Activated CD4-positive, alpha-beta T cell treated with anti-CD3 and anti-CD28 coated beads for 36 hours (primary cell): ENCODE results near the gene IRF5. TPM values are rescaled to one million over a fixed set of nuclear protein-coding genes. Genes with fewer than 3 reads are reported as not detected.

Source experiments
- ATAC-seq: fragments of 200-7000 bp; cut with Tn5 transposase; one replicate; pipeline ENCODE4 v1.10.0; 2021; ENCODE audit warnings: mild to moderate bottlenecking, moderate library complexity
- CTCF ChIA-PET: fragments of 350-600 bp; sonication (Branson Sonifier 250); formaldehyde crosslinking; loops from one replicate; lab custom pipeline; 2021; ENCODE audit warnings: antibody characterized with exemption; lab: Charles Lee
- POLR2A ChIA-PET: fragments of 350-600 bp; sonication (Branson Sonifier 250); formaldehyde crosslinking; loops from one replicate; lab custom pipeline; 2021; ENCODE audit warnings: antibody characterized with exemption, inconsistent platforms; lab: Charles Lee
- DNase-seq: peaks from one replicate; pipeline ENCODE4 v3.0.0-alpha.2; 2020
- H3K27ac Mint-ChIP-seq: one replicate; pipeline ENCODE4 v1.8.0; 2021; ENCODE audit warnings: mixed read lengths
- H3K27me3 Mint-ChIP-seq: one replicate; pipeline ENCODE4 v1.8.0; 2021; ENCODE audit warnings: mixed read lengths
- H3K36me3 Mint-ChIP-seq: one replicate; pipeline ENCODE4 v1.8.0; 2021; ENCODE audit warnings: low read depth, mixed read lengths
- H3K4me1 Mint-ChIP-seq: one replicate; pipeline ENCODE4 v1.8.0; 2021; ENCODE audit warnings: mixed read lengths
- H3K4me3 Mint-ChIP-seq: one replicate; pipeline ENCODE4 v1.8.0; 2021; ENCODE audit warnings: mild to moderate bottlenecking, moderate library complexity, mixed read lengths
- H3K9me3 Mint-ChIP-seq: one replicate; pipeline ENCODE4 v1.8.0; 2021; ENCODE audit warnings: low read depth, mixed read lengths
- intact Hi-C, 2 experiments: fragments of 100-400 bp; cut with DNase I in 1 of 2; cut with micrococcal nuclease in 1 of 2; formaldehyde crosslinking; loops; one replicate each; pipeline versions ENCODE4 v1.14.2 to v1.15.1; 2022 to 2024; cut with DNase I, micrococcal nuclease
- total RNA-seq, 2 experiments: library from RNA; stranded (reverse); gene quantifications; one replicate each; pipeline ENCODE4 v1.2.3, GENCODE V29; 2021

The IRF5 gene
- total RNA-seq, 2 experiments from 2014 or later: 7.2 to 8.5 TPM

- Mint-ChIP-seq H3K27me3 (peaks cover 2% of the 10 kb centered on the region), H3K4me1 (peaks cover 6% of the 10 kb centered on the region), H3K27ac (no peak overlapping the region), H3K9me3 (no peaks in the 10 kb centered on the region), H3K36me3 (no peaks in the 10 kb centered on the region), H3K4me3 (no peak overlapping the region)
- CTCF ChIA-PET: interaction anchor here (0.6 kb wide), 1 partner anchor 282 kb away, joined by 3 read pairs; no protein-coding TSS in a partner anchor
- intact Hi-C loops: no loop called here
- ATAC-seq (no peak), DNase-seq (no peak)
- POLR2A ChIA-PET: no interaction called here
Measured at GRCh38 chr7:128928159-128928813, 9.4 kb upstream of the IRF5 start.

GRCh38 chr7:128928882-128929788 lies 8.6 kb upstream of the IRF5 start:
- ChIA-PET POLR2A (no interaction called here), CTCF (interaction anchor here (0.6 to 0.7 kb wide), 2 partner anchors 135 to 215 kb away, joined by 3 to 4 read pairs; no protein-coding TSS in a partner anchor)
- no peak for ATAC-seq
- no peak for DNase-seq
- peaks cover 12% of the 10 kb centered on the region for H3K4me1 Mint-ChIP-seq
- H3K27ac Mint-ChIP-seq: no peak overlapping the region
- H3K9me3 Mint-ChIP-seq: no peaks in the 10 kb centered on the region
- no peaks in the 10 kb centered on the region for H3K36me3 Mint-ChIP-seq
- intact Hi-C loops: no loop called here
- peaks cover 2% of the 10 kb centered on the region for H3K27me3 Mint-ChIP-seq
- no peak overlapping the region for H3K4me3 Mint-ChIP-seq

GRCh38 chr7:128931190-128931798 lies 6.4 kb upstream of the IRF5 start:
- H3K27ac Mint-ChIP-seq: no peak overlapping the region
- ChIA-PET CTCF (interaction anchor here (0.6 to 0.8 kb wide), 2 partner anchors 9 to 55 kb away, joined by 3 to 8 read pairs; no protein-coding TSS in a partner anchor), POLR2A (no interaction called here)
- DNase-seq (no peak), ATAC-seq (no peak)
- no peaks in the 10 kb centered on the region for H3K9me3 Mint-ChIP-seq
- intact Hi-C loops: no loop called here
- no peaks in the 10 kb centered on the region for H3K27me3 Mint-ChIP-seq
- peaks cover 12% of the 10 kb centered on the region for H3K4me1 Mint-ChIP-seq
- H3K36me3 Mint-ChIP-seq: no peaks in the 10 kb centered on the region
- H3K4me3 Mint-ChIP-seq: no peak overlapping the region

- ChIA-PET POLR2A (interaction anchor here (0.8 kb wide), 1 partner anchor 31 kb away, joined by 3 read pairs; no protein-coding TSS in a partner anchor), CTCF (interaction anchor here (0.6 to 1.1 kb wide), 6 partner anchors 10 to 185 kb away, joined by 3 to 8 read pairs (median 4); no protein-coding TSS in a partner anchor)
- DNase-seq: no peak
- H3K4me3 Mint-ChIP-seq: no peak overlapping the region
- peaks cover 15% of the 10 kb centered on the region for H3K4me1 Mint-ChIP-seq
- H3K36me3 Mint-ChIP-seq: no peaks in the 10 kb centered on the region
- H3K9me3 Mint-ChIP-seq: no peaks in the 10 kb centered on the region
- no peak for ATAC-seq
- no peak overlapping the region for H3K27ac Mint-ChIP-seq
- peaks cover 6% of the 10 kb centered on the region for H3K27me3 Mint-ChIP-seq
- intact Hi-C loops: no loop called here
Measured at GRCh38 chr7:128931965-128932861, 5.5 kb upstream of the IRF5 start.

- no peaks in the 10 kb centered on the region for H3K9me3 Mint-ChIP-seq
- DNase-seq (no peak), ATAC-seq (peak; percentile 14)
- peaks cover 9% of the 10 kb centered on the region for H3K27me3 Mint-ChIP-seq
- POLR2A ChIA-PET: interaction anchor here (0.5 to 0.8 kb wide), 2 partner anchors 10 to 31 kb away, joined by 3 to 4 read pairs; no protein-coding TSS in a partner anchor
- CTCF ChIA-PET: interaction anchor here (0.6 to 1.1 kb wide), 5 partner anchors 13 to 184 kb away, joined by 3 to 6 read pairs (median 3); no protein-coding TSS in a partner anchor
- no peak overlapping the region for H3K4me3 Mint-ChIP-seq
- peaks cover 18% of the 10 kb centered on the region for H3K4me1 Mint-ChIP-seq
- no peaks in the 10 kb centered on the region for H3K36me3 Mint-ChIP-seq
- H3K27ac Mint-ChIP-seq: no peak overlapping the region
- intact Hi-C loops: no loop called here
Measured at GRCh38 chr7:128932862-128933179, 4.9 kb upstream of the IRF5 start.

- Mint-ChIP-seq H3K27ac (peak overlapping the region; percentile 85), H3K27me3 (peaks cover 9% of the 10 kb centered on the region), H3K4me1 (peaks cover 19% of the 10 kb centered on the region), H3K4me3 (peak overlapping the region; percentile 10), H3K9me3 (no peaks in the 10 kb centered on the region), H3K36me3 (no peaks in the 10 kb centered on the region)
- ATAC-seq: peak; percentile 94
- intact Hi-C loops: no loop called here
- ChIA-PET CTCF (interaction anchor here (0.6 to 1.1 kb wide), 6 partner anchors 9 to 183 kb away, joined by 3 to 6 read pairs (median 3); no protein-coding TSS in a partner anchor), POLR2A (interaction anchor here (0.5 kb wide), 1 partner anchor 10 kb away, joined by 4 read pairs; no protein-coding TSS in a partner anchor)
- DNase-seq: peak; percentile 64
Measured at GRCh38 chr7:128933180-128933891, 4.4 kb upstream of the IRF5 start.

GRCh38 chr7:128934361-128935341 lies 3.1 kb upstream of the IRF5 start:
- Mint-ChIP-seq H3K27ac (no peak overlapping the region), H3K36me3 (peaks cover 2% of the 10 kb centered on the region), H3K4me1 (peaks cover 30% of the 10 kb centered on the region), H3K27me3 (peaks cover 12% of the 10 kb centered on the region), H3K9me3 (no peaks in the 10 kb centered on the region), H3K4me3 (no peak overlapping the region)
- ChIA-PET CTCF (interaction anchor here (0.7 kb wide), 1 partner anchor 29 kb away, joined by 4 read pairs; no protein-coding TSS in a partner anchor), POLR2A (no interaction called here)
- intact Hi-C loops: no loop called here
- ATAC-seq (no peak), DNase-seq (no peak)

- H3K27ac Mint-ChIP-seq: no peak overlapping the region
- no peak overlapping the region for H3K4me3 Mint-ChIP-seq
- ATAC-seq (no peak), DNase-seq (no peak)
- peaks cover 2% of the 10 kb centered on the region for H3K36me3 Mint-ChIP-seq
- intact Hi-C loops: no loop called here
- no peaks in the 10 kb centered on the region for H3K9me3 Mint-ChIP-seq
- peaks cover 17% of the 10 kb centered on the region for H3K27me3 Mint-ChIP-seq
- CTCF ChIA-PET: no interaction called here
- peaks cover 36% of the 10 kb centered on the region for H3K4me1 Mint-ChIP-seq
- POLR2A ChIA-PET: no interaction called here
Measured at GRCh38 chr7:128935342-128935730, 2.4 kb upstream of the IRF5 start.

GRCh38 chr7:128936798-128937197 lies 929 bp upstream of the IRF5 start:
- ChIA-PET CTCF (no interaction called here), POLR2A (no interaction called here)
- H3K27ac Mint-ChIP-seq: no peak overlapping the region
- peaks cover 2% of the 10 kb centered on the region for H3K36me3 Mint-ChIP-seq
- intact Hi-C loops: no loop called here
- H3K27me3 Mint-ChIP-seq: peaks cover 20% of the 10 kb centered on the region
- ATAC-seq (no peak), DNase-seq (no peak)
- peak overlapping the region; percentile 53 for H3K4me3 Mint-ChIP-seq
- peaks cover 46% of the 10 kb centered on the region for H3K4me1 Mint-ChIP-seq
- no peaks in the 10 kb centered on the region for H3K9me3 Mint-ChIP-seq
